Mononuclear cell (primary cell): Measurements from ENCODE around the gene AGO1. TPM values are rescaled to one million over a fixed set of nuclear protein-coding genes. Genes with fewer than 3 reads are reported as not detected.
"Not testable (repeated sequence)": the region's sequence is repeated elsewhere in the genome, so short reads cannot be mapped to it uniquely, and the experiment has no call there.

Experiments
- H3K27me3 ChIP-seq: 2 replicates; pipeline ENCODE4 v1.6.0; 2011; ENCODE audit warnings: low read length, control low read depth; ENCODE audit not compliant: insufficient read depth
- H3K4me1 ChIP-seq: 2 replicates; pipeline ENCODE4 v1.5.1; 2011; ENCODE audit warnings: mild to moderate bottlenecking, low read length, control low read depth; ENCODE audit not compliant: insufficient read depth
- H3K4me3 ChIP-seq: 2 replicates; pipeline ENCODE4 v1.5.1; 2011; ENCODE audit warnings: mild to moderate bottlenecking, low read length, moderate library complexity
- H3K9me3 ChIP-seq: 2 replicates; pipeline ENCODE4 v1.5.1; 2011; ENCODE audit warnings: low read depth, mild to moderate bottlenecking, control low read depth, low read length
- total RNA-seq: library from RNA; depleted of rRNA; stranded (reverse); fragments of >200 nt; gene quantifications from one replicate; pipeline ENCODE4 v1.2.3, GENCODE V29; 2012

Gene AGO1
- total RNA-seq, 1 donor, result 19.0 TPM

DNA sequence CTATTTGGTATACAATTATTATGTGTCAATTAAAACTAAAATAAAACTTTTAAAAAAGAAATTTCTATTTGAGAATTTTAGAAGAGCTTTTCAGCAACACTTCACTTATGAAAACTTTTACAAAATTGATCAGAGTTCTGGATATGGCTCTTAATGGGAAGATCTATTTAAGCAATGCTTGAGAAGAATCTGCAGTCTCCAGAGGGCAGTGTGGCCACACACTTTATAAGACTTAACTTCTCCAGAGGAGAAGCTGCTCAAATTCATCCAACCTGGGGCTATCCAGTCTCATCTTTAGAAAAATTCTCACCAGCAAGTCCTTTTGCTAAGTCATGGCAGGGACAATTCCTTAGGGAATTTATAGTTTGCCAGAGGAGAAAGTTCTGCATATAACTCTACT is 25.2 kb upstream of the AGO1 start:
- H3K9me3 ChIP-seq, result no peaks in the 10 kb centered on the region
- no peaks in the 10 kb centered on the region for H3K27me3 ChIP-seq
- peaks cover 35% of the 10 kb centered on the region for H3K4me1 ChIP-seq
- H3K4me3 ChIP-seq, result no peak overlapping the region

DNA sequence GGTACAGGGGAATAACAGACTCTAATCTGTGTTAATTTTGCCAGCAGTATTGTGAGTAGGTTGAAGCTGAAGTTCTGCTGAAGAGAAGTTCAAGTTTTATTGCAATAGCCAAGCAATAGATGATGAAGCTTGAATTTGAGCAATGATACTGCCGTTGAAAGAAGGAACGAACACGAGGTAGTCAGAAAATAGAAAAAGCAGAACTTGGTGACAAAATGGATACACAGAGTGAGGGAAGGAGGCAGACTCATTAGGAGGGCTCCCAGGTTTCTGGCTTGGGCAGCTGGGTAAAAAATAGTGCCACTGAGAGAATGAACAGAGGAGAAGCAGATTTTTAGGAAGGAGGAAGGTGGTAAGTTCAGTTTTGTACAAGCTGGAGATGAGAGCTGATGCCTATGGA is 22.3 kb upstream of the AGO1 start:
- Histone ChIP-seq H3K4me1 (peaks cover 62% of the 10 kb centered on the region), H3K27me3 (no peaks in the 10 kb centered on the region), H3K9me3 (no peaks in the 10 kb centered on the region), H3K4me3 (no peak overlapping the region)

DNA sequence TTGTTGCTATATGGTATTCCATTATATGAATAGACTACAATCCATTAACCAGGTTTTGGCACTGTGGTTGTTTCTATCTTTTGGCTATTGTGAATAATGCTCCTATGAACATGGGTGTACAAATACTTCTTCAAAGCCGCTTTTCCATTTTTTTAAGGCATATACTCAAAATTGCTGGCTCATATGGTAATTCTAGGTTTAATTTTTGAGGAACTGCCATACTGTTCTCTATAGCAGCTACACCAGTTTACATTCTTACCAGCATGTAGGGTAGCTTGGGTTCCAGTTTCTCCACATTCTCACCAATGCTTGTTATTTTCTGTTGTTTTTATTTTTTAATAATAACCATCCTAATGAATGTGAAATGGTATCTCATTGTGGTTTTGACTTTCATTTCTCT is 19.9 kb upstream of the AGO1 start:
- Histone ChIP-seq H3K4me1 (peaks cover 81% of the 10 kb centered on the region), H3K27me3 (no peaks in the 10 kb centered on the region), H3K4me3 (no peak overlapping the region), H3K9me3 (no peaks in the 10 kb centered on the region)

DNA sequence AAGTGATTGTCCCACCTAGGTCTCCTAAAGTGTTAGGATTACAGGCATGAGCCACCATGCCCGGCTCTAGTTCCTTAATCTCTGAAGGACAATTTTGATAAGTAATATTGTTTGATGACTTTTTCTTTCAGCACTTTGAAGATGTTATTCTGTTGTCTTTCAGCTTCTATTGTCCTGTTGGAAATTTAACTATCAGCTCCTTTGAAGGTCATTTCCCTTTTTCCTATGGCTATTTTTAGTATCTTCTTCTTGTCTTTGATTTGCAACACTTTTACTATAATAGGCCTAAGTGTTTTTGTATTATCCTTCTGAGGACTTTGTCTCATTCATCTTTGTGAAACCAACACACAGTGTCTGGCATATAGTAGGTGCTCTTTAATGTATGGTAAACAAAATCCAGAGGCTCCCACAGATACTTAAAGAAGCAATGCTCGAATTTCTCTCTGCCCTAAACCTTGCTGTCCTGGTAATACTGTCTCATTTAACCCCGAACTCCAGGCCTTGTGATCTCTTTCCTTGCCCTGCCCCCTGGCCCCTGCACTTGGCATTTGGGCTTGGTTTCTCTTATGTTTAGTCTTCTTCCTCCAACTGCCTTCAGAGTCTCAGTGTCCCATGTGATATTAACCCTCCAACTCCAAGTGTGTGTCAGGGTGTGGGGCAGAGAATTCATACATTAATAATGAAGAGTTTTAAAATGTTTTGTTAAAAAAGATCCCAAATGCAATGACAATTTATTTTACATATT is 19.0 kb upstream of the AGO1 start:
- no peak overlapping the region for H3K4me3 ChIP-seq
- no peaks in the 10 kb centered on the region for H3K27me3 ChIP-seq
- H3K4me1 ChIP-seq, result peaks cover 81% of the 10 kb centered on the region

DNA sequence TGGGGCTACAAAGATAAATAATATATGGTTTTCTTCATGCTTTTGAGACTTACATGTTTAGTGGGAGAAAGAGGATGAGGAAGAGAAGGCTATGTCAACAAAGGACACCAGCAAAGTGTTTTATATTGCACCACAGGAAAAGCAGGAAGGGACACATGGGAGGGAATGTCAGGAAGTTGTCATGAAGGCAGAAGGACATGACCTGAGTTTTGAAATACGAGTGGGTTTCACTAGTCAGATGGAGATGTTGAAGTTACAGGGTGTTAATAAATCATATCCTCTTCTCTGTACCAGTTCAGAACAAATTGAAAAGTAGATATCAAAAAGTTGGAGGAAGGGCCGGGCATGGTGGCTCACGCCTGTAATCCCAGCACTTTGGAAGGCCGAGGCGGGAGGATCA is 18.2 kb upstream of the AGO1 start:
- H3K27me3 ChIP-seq, result no peaks in the 10 kb centered on the region
- H3K9me3 ChIP-seq, result no peaks in the 10 kb centered on the region
- peaks cover 76% of the 10 kb centered on the region for H3K4me1 ChIP-seq
- H3K4me3 ChIP-seq, result no peak overlapping the region

More for the DNA sequence above, 19.0 kb upstream of the AGO1 start:
- H3K9me3 ChIP-seq, result no peaks in the 10 kb centered on the region

DNA sequence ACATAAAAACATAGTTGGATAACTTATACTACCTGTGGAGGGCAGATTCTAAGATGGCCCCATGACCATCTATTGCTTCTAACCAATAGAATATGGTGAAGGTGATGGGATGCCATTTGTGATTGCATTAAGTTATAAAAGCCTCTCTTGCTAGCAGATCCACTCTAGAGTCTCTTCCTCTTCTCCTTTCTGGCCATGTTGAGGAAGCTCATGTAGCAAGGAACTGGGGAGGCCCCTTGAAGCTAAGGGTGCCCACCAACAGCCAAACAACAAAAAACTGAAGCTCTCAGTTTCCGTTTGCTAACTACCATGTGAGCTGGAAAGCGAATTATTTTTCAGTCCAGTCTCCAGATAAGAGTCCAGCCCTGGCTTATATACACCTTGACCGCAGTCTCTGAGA is 16.0 kb upstream of the AGO1 start:
- Histone ChIP-seq H3K27me3 (no peaks in the 10 kb centered on the region), H3K4me1 (peaks cover 54% of the 10 kb centered on the region), H3K9me3 (no peaks in the 10 kb centered on the region), H3K4me3 (no peak overlapping the region)

DNA sequence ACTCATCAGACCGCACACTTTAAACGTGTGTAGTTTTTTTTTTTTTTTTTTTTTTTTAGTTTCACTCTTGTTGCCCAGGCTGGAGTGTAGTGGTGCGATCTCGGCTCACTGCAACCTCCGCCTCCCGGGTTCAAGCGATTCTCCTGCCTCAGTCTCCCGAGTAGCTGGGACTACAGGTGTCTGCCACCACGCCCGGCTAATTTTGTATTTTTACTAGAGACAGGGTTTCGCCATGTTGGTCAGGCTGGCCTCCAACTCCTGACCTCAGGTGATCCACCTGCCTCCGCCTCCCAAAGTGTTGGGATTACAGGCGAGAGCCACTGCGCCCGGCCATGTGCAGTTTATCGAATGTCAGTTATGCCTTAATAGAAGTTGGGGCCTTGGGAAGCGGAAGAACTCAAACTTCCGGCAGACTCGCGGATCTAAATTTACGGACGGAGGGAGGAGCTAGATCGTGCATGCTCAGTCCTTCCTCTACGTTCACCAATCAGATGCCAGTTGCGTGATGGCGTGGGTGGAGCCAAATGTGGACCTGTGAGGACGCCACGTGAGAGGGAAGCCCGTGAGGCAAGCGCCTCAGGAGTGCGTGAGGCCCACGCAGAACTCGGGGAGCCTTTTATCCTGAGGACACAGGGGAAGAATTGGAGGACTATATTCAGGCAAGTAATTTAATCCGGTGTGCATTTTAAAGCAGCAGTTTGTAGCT is 13.6 kb upstream of the AGO1 start:
- H3K4me1 ChIP-seq, result peaks cover 41% of the 10 kb centered on the region
- H3K9me3 ChIP-seq, H3K27me3 ChIP-seq, H3K4me3 ChIP-seq: not testable (repeated sequence)

DNA sequence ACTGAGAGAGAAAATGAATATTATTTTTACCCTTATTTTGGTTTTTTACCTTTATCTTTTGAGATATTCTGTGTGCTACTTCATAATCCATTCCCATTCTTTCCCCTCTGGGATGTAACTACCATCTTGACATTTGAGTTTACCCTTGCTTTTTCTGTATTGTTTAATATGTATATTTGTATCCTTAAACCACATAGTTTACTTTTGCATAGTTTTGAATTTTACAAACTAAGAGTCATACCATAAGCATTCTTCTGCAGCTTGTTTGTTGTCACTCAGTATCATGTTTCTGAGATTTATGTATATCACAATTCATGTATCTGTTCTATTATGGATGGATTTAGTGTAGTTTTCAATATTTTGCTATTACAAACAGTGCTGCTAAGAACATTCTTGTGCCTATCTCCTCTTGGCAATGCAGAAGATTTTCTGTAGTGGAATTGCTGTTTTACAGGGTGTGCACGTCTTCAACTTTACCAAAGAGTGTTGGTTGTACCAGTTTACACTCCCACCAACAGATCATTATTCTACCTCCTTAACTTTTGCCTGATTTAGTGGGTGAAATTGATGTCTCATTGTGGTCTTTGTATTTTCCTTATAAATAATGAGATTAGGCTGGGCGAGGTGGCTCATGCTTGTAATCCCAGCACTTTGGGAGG is 12.2 kb upstream of the AGO1 start:
- Histone ChIP-seq H3K4me1 (peaks cover 29% of the 10 kb centered on the region), H3K27me3 (no peaks in the 10 kb centered on the region), H3K9me3 (no peaks in the 10 kb centered on the region), H3K4me3 (no peak overlapping the region)

DNA sequence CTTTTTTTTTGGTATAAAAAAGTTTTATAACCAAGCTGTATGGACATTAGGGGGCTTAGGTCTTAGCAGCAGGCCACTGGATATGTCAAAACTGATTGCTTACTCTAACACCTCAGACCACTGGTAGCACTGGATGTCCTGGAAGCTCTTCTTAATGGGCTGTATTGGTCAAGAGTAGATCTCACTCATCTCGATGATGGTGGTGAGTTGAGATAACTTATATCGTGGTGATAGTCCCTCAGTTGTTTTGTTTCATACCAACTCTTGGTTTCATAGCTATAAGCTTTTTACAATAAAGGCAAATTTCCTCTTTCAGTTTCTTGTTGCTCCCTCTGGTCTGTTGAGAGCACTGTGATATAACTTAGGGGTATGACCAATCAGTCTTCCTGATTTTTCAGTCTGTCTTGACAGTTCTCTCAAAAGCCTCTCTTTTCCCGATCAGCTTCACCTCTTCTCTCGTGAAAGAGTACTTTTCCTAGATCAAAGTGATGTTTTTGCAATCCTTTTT is 9.7 kb upstream of the AGO1 start:
- H3K4me1 ChIP-seq, result peaks cover 11% of the 10 kb centered on the region
- H3K27me3 ChIP-seq, result no peaks in the 10 kb centered on the region
- no peak overlapping the region for H3K4me3 ChIP-seq
- H3K9me3 ChIP-seq, result no peaks in the 10 kb centered on the region

DNA sequence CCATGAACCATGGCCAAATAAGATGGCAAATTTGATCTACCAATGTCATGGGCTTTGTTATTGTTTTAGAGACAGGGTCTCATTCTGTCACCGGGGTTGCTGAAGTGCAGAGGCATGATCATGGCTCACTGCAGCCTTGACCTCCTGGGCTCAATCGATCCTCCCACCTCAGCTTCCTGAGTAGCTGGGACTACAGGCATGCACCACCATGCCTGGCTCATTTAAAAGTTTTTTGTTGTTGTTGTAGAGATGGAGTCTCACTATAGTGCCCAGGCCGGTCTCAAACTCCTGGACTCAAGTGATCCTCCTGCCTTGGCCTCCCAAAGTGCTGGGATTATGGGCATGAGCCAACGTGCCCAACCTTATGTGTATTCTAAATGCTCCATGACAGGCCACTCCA is 8.9 kb upstream of the AGO1 start:
- H3K4me3 ChIP-seq, H3K9me3 ChIP-seq, H3K27me3 ChIP-seq: not testable (repeated sequence)
- peaks cover 11% of the 10 kb centered on the region for H3K4me1 ChIP-seq

DNA sequence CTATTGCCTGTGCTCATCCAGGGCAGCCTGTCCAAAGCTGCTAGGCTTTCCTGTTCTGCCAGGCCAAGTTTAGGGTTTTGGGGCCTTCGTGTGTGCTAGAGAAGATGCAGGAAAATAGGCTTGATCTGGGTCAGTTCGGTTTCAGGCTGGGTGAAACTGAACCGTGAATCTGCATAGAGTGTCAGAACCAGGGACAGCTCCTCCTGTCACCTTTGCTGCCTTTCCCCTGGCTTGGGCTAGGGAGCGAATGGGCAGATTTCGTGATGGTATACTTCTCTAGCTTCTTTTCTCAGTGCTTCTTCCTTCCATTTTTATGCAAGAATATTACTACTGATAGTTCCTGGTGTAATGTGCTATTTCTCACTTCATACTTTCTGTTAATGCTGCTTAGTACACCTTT is 6.0 kb upstream of the AGO1 start:
- no peaks in the 10 kb centered on the region for H3K27me3 ChIP-seq

DNA sequence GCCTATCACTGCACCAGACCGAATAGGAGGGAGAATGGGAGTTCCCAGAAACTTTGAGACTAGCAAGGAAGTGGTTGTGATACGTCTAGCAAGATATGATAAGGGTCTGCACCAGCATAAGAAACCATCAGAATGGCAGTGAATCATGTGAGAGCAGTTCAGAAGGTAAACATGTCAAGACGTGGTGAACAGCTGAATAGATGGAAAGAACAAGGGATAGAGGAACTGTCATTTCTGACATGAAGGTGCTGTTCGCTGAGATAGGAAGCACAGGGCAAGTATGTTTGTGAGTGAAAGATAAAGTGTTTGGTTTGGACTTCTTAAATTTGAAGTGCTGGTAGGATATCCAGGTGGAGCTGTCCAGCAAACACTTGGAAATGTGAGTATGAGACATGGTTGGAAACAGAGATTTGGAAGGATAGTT is 1.1 kb upstream of the AGO1 start:
- no peaks in the 10 kb centered on the region for H3K9me3 ChIP-seq
- H3K4me1 ChIP-seq, result peaks cover 39% of the 10 kb centered on the region
- no peak overlapping the region for H3K4me3 ChIP-seq
- no peaks in the 10 kb centered on the region for H3K27me3 ChIP-seq

More for the DNA sequence above, 6.0 kb upstream of the AGO1 start:
- Histone ChIP-seq H3K9me3 (no peaks in the 10 kb centered on the region), H3K4me3 (no peak overlapping the region), H3K4me1 (peaks cover 11% of the 10 kb centered on the region)

DNA sequence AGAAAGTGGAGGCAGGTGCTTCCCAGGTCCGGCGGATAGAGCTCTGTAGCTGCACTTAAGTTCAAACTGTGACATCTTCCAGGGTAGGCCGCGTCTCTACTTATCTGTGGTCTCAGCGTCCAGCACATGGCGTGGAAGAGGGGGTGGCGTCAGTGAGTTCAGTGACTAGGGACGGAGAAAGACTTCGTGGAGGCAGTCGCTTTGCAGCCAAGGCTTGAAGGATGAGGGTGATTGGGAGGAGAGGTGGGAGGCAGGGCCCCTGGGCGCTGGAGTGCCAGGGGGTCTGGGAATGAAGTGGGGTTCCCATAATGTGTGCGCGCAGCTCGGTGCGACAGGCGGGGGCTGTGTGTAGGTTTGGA is 444 bp upstream of the AGO1 start:
- no peaks in the 10 kb centered on the region for H3K9me3 ChIP-seq
- H3K27me3 ChIP-seq, result no peaks in the 10 kb centered on the region
- H3K4me3 ChIP-seq, result no peak overlapping the region
- H3K4me1 ChIP-seq, result peaks cover 46% of the 10 kb centered on the region

DNA sequence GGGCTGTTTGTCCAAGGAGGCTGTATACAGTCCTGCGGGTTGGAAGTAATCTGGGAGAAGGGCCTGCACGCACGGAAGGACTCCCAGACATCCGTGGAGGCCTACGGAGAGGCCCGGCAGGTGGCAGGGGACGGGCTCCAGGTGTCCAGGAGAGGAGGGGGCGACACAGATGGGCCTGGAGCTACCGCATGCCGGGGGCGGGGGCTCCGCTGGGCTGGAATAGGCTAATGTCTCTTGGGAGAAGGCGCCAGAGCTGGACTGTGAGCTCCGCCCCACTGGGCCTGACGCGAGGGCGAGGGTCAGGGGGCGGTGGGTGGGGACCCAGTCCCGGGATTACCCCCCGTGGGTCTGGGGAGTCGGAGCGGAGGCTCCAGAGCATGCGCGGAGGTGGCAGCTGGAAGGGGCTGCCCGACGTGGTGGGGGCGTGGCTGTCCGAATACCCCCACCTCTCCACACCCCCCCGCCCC is 659 bp downstream of the AGO1 start:
- H3K27me3 ChIP-seq, result no peaks in the 10 kb centered on the region
- H3K4me1 ChIP-seq, result peaks cover 57% of the 10 kb centered on the region
- no peaks in the 10 kb centered on the region for H3K9me3 ChIP-seq
- H3K4me3 ChIP-seq, result peak overlapping the region; percentile 100

DNA sequence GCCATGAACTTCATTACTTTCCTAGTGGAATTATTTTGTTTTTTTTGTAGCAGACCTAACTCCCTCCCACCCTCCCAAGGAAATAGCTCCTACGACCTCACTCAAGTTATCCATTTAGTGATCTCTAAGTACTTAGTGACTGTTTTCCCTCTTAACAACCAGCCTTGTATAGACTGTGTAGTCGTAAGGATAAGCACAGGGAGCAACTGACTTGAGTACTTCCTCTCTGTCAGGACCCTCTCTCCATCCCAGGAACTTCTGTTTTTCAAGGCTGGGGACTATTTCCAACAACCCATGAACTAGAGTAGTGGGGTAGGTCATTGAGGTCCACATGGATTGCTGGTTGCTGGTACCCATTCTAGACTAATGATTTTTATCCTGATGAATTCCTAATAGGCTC is 1.9 kb downstream of the AGO1 start:
- H3K4me1 ChIP-seq, result peaks cover 67% of the 10 kb centered on the region
- H3K9me3 ChIP-seq, result no peaks in the 10 kb centered on the region
- H3K27me3 ChIP-seq, result no peaks in the 10 kb centered on the region
- H3K4me3 ChIP-seq, result no peak overlapping the region
